ENCODE results near the gene SF3B4. TPM values are rescaled to one million over a fixed set of nuclear protein-coding genes. Genes with fewer than 3 reads are reported as not detected.

SF3B4 gene, protein sequence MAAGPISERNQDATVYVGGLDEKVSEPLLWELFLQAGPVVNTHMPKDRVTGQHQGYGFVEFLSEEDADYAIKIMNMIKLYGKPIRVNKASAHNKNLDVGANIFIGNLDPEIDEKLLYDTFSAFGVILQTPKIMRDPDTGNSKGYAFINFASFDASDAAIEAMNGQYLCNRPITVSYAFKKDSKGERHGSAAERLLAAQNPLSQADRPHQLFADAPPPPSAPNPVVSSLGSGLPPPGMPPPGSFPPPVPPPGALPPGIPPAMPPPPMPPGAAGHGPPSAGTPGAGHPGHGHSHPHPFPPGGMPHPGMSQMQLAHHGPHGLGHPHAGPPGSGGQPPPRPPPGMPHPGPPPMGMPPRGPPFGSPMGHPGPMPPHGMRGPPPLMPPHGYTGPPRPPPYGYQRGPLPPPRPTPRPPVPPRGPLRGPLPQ
- total RNA-seq: 15.7 TPM

DNA sequence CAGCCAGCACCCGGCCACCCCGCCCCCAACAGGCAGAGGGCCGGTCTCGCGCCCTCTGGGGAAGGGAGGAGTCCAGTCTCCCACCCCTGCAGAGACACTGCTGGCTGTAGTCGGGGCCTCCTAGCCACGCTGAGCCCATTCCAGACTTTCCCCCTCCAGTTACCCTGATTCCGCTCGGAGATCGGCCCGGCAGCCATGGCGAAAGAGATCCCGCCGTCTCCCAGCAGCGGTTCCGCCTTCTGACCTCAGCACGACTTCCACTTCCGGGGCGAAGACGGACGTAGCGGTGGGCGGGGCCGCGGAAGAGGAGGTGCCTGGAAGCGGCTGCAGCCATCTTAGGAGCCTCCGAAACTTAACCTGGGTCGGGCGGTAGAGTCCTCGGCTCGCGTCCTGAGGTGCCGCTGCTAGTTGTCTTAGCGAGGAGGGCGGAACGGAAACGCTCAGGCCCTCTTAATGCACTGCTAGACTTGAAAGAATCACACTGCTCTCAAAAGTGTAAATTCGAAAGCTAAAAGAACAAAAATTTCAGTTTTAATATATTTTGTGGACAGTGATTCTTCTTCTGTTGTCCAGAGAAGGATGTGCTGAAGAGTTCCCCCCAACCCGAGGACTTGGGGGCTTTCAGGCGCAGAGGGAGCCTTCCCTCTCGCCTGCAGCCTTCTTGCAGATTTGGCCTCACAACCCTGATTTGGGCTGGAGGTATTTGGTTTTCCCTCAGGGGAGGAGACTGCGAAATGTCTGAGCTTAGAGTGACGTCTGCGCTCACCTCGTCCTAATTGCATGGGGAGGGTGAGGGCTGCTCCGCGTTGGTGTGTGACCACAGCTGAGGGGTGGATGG, at the start of gene SF3B4:
SF3B4 (minus strand) TSS at position 241 of the 838 bp plus-strand sequence; CDS start at position 197, 44 bp downstream.

DNA sequence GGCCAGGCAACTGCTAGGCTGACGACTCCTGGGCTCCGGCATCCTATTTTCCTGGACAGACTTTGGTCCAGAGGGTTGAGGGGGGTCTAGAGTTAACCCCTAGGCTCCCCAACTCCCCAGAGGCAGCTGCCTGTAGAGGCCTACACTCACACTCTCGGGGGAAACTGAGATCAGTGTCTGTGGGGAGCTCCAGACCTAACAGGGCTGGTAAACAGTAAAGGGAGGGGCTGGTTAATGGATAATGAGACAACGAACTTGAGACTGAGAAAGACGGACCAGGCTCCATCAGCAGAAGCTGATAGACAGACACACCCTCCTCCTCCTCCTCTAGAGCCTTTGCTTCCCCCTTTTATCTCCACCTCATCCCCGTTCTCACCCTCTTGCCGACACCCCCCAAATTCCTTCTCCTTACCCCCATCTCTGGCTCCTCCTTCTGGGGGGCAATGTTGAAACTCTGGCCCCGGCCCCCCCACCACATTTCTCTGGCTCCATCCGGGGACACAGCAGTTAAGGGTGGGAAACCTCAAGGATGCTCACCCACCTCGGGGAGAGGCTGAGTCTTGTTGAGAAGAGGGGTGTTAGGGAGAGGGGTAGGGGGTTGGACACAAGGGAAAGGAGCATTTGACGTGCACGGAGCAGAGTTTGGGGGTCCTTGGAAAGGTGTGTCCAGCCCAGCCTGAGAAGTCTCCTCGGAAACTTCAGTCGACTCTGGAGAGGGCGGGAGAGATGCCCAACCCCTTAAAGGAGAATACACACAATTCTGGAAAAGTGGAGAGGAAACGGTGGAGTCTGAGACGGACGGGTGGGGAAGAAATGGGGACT, 8.8 kb upstream of the SF3B4 start, which contains the start of gene MTMR11:
MTMR11 (minus strand) TSS at position 710 of the 822 bp plus-strand sequence; CDS start at position 478, 232 bp downstream.

DNA sequence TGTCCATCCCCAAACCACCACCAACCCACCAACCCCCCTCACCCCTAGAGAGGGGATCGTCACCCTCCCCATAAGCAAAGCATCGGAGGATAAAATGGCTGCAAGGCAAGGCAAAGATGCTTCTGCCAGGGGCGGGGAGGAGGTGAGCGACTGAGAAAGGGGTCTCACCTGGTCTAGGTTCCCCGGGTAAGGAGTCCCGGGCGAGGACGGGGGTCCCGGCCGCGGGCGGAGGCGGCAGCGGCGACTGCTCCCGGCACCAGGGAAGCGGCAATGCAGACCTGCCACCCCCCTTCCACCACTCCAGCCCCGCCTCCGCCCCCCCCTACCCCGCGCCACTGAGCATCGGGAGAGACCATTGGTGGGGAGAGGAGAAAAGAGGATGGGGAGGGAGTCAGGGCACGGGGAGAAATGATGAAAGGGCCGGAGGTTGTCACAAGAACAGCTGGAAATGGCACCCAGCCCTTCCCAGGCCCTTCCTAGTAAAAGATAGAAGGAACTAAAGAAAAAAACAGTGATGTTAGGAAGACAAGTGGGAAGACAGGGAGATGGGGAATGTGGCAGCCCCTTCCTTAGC, 9.9 kb downstream of the SF3B4 start, which contains the start of gene SV2A:
SV2A (minus strand) TSS at position 274 of the 574 bp plus-strand sequence. CDS start 4,004 bp downstream, outside the sequence.

DNA sequence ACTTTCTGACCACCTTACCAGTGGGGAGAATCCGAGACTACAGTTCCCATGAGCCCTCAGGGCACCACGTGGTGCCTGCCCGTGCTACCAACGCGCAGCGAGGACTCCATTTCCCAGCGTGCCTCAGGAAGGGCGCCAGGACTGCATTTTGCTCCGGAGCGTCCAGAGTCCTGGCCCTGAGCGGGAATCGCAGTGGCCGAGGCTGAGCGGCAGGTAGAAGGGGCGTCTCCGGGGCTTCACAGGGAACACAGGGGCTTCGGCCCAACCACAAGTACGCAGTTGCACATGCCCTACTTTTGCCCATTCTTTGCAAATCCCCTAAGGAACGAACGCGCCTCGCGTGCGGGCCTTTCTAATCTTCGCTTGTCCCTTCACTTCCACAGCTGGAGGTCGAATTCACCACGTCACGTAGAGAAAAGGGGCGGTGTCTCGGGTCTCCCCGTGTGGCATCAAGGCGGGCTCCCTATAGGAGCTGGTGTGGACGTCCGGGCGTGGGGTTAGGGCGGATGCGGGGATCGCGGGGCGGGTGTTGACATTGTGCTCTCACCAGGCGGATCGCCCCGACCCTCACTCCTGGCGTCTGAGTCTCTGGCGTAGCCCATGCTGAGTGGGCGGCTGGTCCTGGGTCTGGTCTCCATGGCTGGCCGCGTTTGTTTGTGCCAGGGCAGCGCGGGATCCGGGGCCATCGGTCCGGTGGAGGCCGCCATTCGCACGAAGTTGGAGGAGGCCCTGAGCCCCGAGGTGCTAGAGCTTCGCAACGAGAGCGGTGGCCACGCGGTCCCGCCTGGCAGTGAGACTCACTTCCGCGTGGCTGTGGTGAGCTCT, 27.9 kb downstream of the SF3B4 start, which contains the start of gene BOLA1:
BOLA1 (plus strand) TSS at position 109 of the 825 bp plus-strand sequence; CDS start at position 601, 492 bp downstream.

Other genes starting within 250 kb of the SF3B4 start
- 5.6 TPM for gene FCGR1A, start 145.1 kb downstream of the SF3B4 start, total RNA-seq
- 13.5 TPM for gene BOLA1, start 28.2 kb downstream of the SF3B4 start, total RNA-seq
- 75.7 TPM for gene SV2A, start 10.0 kb downstream of the SF3B4 start, total RNA-seq
- gene MTMR11, start 9.1 kb upstream of the SF3B4 start, total RNA-seq: 4.1 TPM
- 8.1 TPM for gene OTUD7B, start 82.9 kb upstream of the SF3B4 start, total RNA-seq
- 122 TPM for gene VPS45, start 140.0 kb upstream of the SF3B4 start, total RNA-seq
- gene PLEKHO1, start 222.1 kb upstream of the SF3B4 start, total RNA-seq: 69.5 TPM

Measured in parietal lobe (tissue), 1 donor.